Activated CD4-positive, alpha-beta T cell treated with anti-CD3 and anti-CD28 coated beads, Interleukin-10, Interleukin-2, amounts not matched to agents 100 ng/mL and 50 ng/mL, durations not matched to agents 16 hours and 8 hours (primary cell): ENCODE data around the gene CASTOR2.
"Not testable (repeated sequence)": the region's sequence is repeated elsewhere in the genome, so short reads cannot be mapped to it uniquely, and the experiment has no call there.

Source experiments
- DNase-seq: peaks from one replicate; pipeline ENCODE4 v3.0.0-alpha.2; 2020

The CASTOR2 gene

DNA sequence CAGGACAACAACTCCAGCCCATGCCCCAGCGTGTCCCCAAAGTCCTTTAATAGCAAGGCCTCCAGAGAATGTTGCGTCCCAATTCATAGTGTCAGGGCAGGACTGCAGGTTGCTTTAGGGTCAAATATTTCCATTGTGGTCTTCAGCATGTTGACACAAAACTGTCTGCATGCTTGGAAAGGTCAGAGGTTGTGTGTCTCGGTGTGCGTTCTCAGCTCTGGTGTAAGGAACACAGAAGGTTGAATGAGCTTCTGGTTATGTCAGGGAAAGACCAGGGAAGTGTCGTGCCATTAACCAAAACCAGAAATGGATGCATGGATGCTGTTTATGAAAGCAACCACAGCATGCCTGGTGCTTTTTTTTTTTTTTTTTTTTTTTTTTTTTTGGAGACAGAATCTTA, 31.9 kb downstream of the CASTOR2 start:
- DNase-seq: not testable (repeated sequence)

DNA sequence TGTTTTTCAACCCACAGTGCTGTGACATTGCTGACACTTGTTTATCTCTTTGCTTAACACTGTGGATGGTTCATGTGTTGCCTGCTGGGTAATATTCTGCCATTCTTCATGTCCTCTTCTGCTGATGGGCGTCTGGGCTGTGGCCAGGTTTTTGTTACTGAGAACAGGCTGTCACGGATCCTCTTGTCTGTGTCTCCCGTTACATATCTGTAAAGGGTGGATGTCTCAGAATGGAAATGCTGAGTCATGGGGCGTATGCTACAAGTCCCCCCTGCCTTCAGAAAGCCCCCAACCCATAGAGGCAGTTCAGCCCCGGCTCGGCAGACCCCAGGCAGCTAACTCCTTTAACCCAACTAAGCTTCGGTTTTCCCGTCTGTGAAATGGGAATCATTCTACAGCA, 33.3 kb downstream of the CASTOR2 start:
- peak; percentile 27 for DNase-seq

GRCh38 chr7:75001356-75001755, 36.9 kb downstream of the CASTOR2 start:
- not testable (repeated sequence) for DNase-seq

GRCh38 chr7:75010036-75010435, 45.5 kb downstream of the CASTOR2 start:
- DNase-seq: no peak

- no peak for DNase-seq
These were observed 53.3 kb downstream of the CASTOR2 start for GRCh38 chr7:75017832-75018231.

DNA sequence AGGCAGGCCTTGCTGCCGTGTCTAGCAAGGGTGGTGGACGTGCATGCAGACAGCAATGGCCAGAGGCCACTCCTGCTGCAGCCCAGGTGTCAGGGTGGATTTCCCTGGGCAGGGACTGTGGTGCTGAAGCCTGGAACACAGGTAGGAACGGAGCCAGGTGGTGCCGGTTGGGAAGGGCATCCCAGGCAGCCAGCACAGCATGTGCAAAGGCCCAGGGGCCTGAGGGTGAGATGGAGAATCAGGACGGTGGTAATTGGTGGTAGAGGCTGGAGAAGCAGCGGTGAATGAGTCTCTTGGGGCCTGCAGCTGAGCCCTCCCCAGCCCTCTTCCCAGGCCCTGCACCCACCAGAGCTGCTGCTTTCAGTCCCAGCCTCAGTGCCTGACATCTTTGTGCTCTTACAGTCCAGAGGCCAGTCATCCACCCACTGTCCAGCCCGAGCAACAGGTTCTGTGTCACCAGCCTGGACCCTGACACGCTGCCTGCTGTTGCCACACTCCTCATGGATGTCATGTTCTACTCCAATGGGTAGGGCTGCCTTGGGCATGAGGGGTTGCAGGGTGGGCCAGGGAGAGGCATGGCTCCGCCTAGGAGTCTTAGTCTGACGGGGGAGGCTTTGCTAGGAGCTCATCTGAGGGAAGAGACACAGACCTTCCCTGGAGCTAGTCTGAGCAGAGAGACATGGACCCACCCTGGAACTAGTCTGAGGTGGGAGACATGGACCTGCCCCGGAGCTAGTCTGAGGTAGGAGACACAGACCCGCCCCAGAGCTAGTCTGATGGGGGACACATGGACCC, 54.3 kb downstream of the CASTOR2 start:
- no peak for DNase-seq

DNA sequence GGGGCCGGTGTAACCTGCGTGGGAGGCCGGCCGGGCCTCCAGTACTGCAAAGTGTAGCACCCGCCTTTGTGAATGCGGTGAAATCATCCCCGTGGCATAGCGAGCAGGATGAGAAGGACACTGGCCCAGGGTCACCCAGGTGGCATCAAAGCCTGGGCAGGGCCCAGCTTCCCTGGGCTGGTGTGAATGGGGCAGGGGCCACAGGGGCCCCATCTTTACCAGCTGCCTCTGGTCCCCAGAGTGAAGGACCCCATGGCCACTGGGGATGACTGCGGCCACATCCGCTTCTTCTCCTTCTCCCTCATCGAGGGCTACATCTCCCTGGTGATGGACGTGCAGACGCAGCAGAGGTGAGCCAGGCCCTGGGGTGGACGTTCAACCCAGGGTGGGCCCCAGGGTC, 55.3 kb downstream of the CASTOR2 start:
- DNase-seq: no peak

DNA sequence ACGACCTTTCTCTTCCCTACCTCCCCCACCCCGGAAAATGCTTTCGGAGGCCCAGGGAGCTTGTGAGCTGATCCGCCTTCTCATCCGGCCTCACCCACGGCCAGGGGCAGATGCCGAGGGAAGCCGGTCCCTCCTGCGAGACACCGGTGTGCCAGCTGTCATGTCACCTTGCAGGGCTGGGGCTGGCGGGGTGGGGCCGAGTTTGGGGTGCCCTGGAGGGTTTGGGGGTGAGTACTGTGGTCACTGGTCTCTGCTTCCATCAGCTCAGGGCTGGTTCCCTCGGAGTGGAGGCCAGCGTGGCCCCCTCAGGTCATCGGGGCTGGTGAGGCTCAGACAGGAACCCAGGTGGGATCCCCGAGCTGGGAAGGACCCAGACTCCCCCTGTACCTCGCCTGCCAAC, 60.4 kb downstream of the CASTOR2 start:
- no peak for DNase-seq

- no peak for DNase-seq
These were observed 63.8 kb downstream of the CASTOR2 start for GRCh38 chr7:75028299-75028698.

- no peak for DNase-seq
These were observed 68.6 kb downstream of the CASTOR2 start for GRCh38 chr7:75033064-75033463.

- no peak for DNase-seq
These were observed 69.3 kb downstream of the CASTOR2 start for GRCh38 chr7:75033826-75034225.

DNA sequence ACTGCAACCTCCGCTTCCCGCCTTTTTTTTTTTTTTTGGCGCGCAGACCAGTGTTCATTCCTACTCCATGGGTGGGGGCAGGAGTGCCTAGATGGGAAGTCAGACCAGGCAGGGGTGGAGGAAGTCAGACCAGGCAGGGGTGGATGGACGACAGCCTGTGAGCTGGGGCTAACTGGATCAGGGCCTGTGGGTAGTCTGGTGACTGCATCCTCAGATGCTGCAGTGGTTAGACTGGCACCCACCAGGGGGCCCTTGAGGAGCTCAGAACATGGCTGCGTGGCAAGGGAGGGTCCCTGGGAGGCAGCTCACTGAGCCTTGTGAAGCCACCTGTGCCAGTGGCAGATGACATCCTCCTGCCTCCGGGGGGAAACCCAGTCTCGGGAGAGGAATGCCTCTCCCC, 74.0 kb downstream of the CASTOR2 start:
- DNase-seq: no peak

DNA sequence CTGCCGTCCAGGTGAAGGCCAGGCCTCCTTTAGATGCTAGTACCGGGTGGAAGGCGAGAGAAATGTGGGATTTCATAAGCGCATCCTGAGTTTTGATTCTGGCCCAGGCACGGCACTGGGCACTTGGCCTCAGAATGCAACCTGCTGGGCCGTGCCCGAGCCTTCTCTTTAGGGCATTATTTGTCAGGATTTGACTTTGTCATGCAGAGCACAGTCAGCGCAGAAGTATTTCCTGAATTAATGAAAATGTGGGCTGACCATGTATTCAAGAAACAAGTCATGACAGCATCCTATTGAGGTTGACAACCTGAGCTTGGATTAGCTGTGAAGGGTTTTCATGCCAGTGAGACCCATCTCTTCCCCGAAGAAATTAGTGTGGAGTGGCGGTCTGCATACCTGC, 74.7 kb downstream of the CASTOR2 start:
- DNase-seq: no peak

DNA sequence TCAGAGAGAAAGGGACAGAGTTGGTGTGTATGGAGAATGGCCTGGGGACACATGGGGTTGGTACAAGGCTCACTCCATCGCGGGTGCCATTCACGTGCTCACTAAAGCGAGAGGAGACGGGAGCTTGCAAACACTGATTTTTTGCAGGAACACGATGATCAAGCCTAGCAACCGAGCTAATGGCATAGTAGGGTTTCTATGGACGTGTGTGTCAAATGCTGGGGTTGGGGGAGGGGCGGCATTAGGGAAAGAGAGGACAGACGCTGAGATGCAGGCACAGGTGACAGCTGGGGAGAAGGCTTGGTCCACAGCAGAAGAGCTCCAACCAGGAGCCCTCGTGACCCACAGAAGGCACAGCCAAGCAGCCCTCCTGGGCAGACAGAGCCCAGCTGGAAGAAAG, 75.2 kb downstream of the CASTOR2 start:
- DNase-seq: no peak

DNA sequence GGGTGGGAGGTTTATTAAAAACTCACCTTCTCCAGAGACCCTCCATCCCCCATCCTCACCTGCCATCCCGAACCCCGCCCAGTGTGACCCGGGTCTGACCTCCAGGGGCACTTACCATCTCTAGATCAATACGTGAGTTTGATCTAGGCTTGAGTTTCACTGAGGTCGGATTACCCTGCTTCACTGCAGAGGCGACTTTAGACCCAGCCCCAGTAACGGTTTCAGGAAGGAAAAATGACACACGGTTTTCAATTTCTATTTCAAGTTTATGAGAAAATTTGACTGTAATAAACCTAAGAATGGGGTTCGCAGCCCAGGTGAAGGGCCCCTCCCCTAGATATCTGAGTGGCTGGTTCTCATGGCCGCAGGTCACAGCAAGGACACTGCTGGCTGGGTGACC, 76.0 kb downstream of the CASTOR2 start:
- DNase-seq: peak; percentile 4

- no peak for DNase-seq
These were observed 77.8 kb downstream of the CASTOR2 start for GRCh38 chr7:75042286-75042685.

DNA sequence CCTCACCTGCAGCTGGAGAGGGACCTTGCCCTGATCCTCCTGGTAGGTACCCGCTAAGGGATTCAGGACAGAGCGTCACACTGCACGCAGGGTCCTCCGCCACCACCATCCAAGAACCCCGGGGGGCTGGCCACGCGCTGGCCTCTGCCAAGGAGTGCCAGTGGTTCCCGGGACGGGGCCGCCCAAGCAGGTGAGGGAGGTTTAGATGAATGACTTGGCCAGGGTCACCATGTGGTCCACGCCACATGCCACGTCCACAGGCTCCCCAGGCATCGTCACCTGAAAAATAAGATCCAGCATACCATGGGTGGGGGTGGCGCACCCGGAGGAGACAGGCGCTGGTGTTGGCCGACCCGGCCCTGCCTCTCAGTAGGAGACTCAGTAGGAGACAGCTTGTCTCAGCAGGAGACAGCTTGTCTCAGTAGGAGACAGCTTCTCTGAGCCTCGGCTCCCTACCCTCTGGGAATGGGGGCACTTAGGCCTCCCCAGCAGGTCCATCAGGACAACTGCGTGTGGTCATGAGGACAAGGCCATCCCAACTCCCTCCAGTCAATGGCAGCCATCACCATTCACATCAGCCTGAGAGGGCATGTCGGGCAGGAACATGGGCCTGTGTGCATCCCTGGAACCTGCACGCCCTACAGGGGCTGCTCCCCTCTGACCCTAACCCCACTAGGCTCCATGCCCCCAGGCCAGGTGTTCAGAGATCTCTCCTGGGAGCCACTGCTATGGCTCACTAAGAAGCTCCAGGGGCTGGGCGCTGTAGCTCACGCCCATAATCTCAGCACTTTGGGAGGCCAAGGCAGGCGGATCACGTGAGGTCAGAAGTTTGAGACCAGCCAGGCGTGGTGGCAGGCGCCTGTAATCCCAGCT, 78.6 kb downstream of the CASTOR2 start:
- DNase-seq: no peak

GRCh38 chr7:75045881-75046280, 81.4 kb downstream of the CASTOR2 start:
- DNase-seq: no peak

DNA sequence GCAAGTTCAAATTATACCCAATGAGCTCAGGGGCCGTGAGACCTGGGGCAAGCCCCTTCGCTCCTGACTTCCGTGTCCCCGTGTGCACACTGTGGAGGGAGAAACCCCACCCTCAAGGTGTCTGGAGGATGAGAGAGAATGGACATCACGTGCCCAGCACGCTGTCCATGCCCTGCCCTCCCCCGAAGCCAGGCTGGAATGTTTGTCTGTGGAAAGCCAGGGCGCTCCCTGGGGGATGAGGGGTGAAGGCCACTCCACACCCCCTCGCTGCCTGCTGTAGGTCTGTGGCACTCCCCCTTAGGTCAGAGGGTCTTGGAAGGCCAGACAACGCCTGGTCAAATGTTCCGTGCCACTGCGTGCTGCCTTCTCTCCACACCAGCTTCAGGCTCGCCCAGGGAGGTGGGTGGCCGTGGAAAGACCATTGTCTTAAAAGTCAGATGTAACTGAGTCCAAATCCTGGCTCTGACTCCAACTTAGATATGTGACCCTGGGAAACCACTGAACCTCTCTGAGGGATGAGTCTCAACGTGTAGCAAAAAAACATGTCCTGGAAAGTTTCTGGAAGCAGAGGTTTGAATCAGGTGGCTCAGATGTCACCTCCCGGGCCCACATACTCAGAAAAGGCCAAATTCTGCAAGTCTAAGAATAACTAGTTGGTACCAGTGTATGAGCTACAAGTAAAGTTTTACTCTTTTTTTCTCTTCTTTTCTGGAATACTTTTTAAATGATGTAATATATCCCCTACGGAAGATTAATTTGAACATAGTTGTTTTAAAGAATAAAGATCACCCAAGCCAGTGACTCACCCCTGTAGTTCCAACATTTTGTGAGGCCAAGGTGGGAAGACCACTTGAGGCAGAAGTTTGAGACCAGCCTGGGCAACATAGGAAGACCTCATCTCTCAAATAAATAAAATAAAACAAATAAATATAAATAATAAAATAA, 84.2 kb downstream of the CASTOR2 start:
- no peak for DNase-seq

- no peak for DNase-seq
These were observed 85.3 kb downstream of the CASTOR2 start for GRCh38 chr7:75049817-75050216.

DNA sequence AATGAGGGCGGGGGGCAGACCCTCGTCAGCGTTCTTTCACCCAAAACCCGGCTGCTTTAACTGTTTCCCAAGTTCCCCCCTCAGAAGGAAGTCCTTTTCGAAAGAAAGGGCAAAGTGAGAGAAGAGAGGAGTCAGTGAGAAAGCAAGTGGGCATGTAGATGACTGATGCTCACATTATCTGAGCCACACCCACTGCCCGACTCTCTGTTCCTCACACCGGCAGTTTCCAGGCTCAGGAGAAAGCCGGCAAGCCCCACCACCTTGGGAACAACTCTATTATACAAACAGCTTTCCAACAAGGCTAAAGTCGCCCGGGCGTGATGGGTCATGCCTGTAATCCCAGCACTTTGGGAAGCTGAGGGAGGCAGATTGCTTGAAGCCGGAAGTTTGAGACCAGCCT, 86.0 kb downstream of the CASTOR2 start:
- no peak for DNase-seq

DNA sequence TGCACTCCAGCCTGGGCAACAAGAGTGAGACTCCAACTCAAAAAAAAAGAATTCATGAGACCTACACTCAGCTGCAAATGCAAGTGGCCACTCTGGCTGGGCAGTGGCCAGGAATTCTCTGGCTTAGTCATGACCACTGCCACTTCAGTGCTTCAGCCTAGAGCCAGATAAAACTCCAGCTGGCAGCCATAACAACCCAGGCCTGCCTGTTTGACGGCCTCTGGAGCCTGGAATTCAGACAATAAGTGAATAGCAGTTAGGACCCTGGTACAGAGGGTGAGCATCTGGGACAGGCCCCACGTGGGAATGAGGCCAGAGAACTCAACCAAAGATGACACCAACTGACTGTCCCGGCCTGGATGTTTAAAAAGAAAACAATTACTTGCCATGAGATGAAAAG, 90.2 kb downstream of the CASTOR2 start:
- no peak for DNase-seq

DNA sequence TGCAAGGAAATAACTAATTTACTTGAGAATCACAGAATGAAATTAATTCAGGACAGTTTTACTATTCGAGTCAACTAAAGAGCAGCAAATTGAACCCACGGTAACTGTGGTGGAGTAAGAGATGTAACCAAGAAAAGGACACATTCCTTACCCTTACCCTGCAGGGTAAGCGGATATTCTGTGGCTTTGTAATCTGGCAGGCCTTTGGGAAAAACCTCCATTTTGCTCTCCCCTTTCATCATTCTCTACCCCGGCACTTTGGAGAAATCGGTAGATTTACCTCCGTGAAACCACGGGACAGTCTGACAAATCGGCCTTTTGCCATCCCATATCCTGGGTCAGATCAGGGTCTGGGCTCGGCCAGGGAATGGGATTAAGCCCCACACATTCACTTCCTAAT, 90.7 kb downstream of the CASTOR2 start:
- no peak for DNase-seq
